Measurements from ENCODE around the gene SHB.
A peak's percentile ranks its signal among the peaks of the same experiment; 100 is the strongest.

Gene SHB

GRCh38 chr9:37986001-37986400 lies 83.0 kb downstream of the SHB start:
- no peak for DNase-seq
- in situ Hi-C loops (cut with HindIII; ENCODE audit: low pct_ligation_motif_present, low pct_unique_long_range_greater_than_20kb, low sequenced_read_pairs) = no loop called here

- no peak for DNase-seq
Observed at GRCh38 chr9:37984672-37985611, 84.1 kb downstream of the SHB start.

GRCh38 chr9:37984278-37984671 lies 84.8 kb downstream of the SHB start:
- no peak for DNase-seq
- in situ Hi-C loops (cut with HindIII; ENCODE audit: low pct_ligation_motif_present, low pct_unique_long_range_greater_than_20kb, low sequenced_read_pairs) = no loop called here

More at GRCh38 chr9:37984672-37985611, 84.1 kb downstream of the SHB start:
- in situ Hi-C loops (cut with HindIII; ENCODE audit: low pct_ligation_motif_present, low pct_unique_long_range_greater_than_20kb, low sequenced_read_pairs) = no loop called here

DNA sequence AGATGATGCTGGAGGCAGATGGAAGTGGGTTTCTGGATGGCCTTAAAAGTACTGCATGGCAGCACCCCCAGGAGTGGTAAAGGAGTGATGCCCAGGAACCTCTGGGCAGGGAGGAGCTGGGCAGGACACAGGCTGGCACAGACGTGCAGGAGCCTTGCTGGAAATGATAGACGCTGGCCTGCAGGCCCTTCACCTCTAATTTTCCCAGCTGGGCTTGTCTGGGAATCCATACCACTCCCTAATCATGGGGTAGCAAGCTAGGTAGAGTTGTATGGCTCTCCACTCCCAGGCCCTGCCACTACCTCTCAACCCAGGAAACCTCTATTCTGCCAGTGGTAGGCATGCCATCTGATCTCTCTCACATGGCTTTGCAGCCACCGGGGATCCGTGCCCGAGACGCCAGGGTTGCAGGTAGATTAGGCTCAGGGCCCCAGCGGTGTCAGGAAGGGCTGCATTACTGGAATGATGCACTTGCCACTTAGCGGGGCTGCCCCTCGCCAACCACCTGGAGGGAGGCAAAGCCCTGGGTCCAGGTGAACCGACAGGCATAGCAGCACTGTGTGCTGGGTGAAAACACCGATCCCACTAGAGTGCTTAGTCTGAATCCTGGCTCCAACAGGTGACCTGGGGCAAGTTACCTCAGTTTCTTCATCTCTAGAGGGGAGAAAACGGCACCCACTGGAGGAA lies 85.5 kb downstream of the SHB start:
- in situ Hi-C loops (cut with HindIII; ENCODE audit: low pct_ligation_motif_present, low pct_unique_long_range_greater_than_20kb, low sequenced_read_pairs) = no loop called here
- DNase-seq = no peak

GRCh38 chr9:37979844-37980243 lies 89.2 kb downstream of the SHB start:
- DNase-seq = no peak
- in situ Hi-C loops (cut with HindIII; ENCODE audit: low pct_ligation_motif_present, low pct_unique_long_range_greater_than_20kb, low sequenced_read_pairs) = no loop called here

GRCh38 chr9:37978983-37979382 lies 90.0 kb downstream of the SHB start:
- no peak for DNase-seq
- in situ Hi-C loops (cut with HindIII; ENCODE audit: low pct_ligation_motif_present, low pct_unique_long_range_greater_than_20kb, low sequenced_read_pairs) = no loop called here

DNA sequence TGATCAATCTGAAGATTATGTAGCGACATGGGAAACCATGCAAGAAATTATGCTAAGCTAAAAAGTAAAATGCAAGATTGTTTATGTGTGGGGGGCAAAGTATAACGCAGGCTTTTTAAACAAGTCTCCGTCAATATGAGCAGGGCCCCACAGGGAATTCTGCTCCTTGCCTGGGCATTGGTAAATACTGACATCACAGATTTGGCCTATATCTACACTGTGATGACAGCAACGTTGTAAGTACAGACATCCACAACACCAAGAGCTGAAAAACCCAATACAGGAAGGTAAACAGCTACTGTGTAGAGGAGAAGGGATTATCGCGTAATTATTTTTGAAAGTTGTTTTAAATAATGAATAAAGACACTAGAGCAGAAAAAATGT lies 90.6 kb downstream of the SHB start:
- DNase-seq = no peak
- in situ Hi-C loops (cut with HindIII; ENCODE audit: low pct_ligation_motif_present, low pct_unique_long_range_greater_than_20kb, low sequenced_read_pairs) = no loop called here

DNA sequence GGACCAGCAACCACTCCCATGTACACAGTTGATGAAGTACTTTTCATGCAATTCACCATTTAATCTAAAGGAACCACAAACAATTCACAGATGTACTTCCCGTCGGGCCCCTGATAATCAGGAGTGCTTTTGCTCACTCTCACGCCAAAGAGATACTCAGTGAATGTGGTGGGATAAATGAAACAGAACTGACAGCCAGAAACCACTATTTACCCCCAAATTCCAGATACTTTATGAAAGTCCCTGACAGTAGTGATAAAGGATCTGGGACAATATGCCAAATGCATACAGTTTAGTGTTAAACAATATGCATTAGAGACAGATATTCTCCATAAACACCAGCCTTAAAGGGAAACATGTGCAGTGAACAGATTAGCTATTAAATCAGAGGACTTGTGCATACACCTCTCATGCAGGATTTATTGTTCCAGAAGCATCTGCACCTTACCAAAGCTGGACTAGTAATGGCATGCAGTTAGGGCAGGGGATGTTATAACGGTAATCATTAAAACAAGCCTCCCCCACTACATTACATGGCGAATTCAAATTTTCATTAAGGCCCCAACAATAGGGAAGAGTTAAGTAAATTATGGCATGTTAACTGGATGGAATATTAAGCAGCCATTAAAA lies 91.1 kb downstream of the SHB start:
- no peak for DNase-seq
- in situ Hi-C loops (cut with HindIII; ENCODE audit: low pct_ligation_motif_present, low pct_unique_long_range_greater_than_20kb, low sequenced_read_pairs) = no loop called here

- no peak for DNase-seq
- in situ Hi-C loops (cut with HindIII; ENCODE audit: low pct_ligation_motif_present, low pct_unique_long_range_greater_than_20kb, low sequenced_read_pairs) = no loop called here
Observed at GRCh38 chr9:37976714-37977477, 92.1 kb downstream of the SHB start.

- in situ Hi-C loops (cut with HindIII; ENCODE audit: low pct_ligation_motif_present, low pct_unique_long_range_greater_than_20kb, low sequenced_read_pairs) = no loop called here
- no peak for DNase-seq
Observed at GRCh38 chr9:37975639-37976038, 93.4 kb downstream of the SHB start.

DNA sequence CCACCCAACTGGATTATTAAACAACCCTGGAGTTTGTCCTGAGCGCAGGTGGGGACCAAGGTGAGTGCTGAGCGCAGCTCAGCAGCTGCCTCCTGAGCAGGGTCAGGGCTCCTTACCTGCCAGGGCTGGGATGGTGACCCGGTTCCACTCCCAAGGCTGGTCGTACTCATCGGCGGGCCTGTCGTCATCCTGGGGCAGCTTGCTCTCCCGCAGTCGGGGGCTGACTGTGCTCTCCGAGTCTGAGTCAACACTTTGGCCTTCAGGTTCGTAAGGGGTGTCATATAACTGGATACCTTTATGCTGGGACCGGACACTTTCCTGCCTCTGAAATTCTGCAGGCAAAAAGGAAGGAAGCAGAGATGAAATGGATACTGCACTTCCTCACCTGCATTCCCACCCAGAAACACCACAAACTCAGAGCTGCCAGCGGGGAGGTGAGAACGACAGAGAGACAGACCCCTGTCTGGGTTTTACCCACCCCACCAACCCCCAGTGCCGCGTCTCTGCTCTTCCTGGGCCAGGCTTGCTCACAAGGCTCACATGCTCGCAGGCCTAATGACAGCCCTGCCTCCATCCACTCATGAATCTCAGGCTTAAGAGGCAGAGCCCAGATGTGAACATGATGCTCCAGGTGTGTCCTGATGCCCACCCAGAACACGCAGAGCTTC lies 94.4 kb downstream of the SHB start:
- no peak for DNase-seq
- in situ Hi-C loops (cut with HindIII; ENCODE audit: low pct_ligation_motif_present, low pct_unique_long_range_greater_than_20kb, low sequenced_read_pairs) = no loop called here

DNA sequence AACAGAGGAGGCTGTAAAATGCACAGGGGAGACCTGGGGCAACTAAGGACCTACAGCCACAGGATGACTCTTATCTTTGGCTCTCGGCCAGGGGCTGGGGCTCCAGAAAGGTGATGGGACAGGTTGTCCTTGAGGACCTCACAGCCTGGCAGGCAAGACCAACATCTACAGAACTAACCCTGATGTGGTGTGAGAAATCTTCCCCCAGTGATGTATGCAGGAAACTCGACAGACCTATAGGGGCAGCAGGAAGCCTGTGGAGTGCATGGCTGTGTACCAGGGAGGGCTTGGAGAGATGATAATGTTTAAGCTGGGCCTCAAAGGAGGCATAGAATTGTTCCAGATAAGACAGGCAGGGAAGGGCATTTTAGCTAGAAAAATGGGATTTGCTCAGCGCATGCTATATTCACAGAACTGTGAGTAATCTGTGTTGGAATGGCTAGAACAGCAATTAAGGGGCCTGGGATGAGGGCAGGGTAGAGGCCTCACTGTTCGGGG lies 96.6 kb downstream of the SHB start:
- no peak for DNase-seq
- in situ Hi-C loops (cut with HindIII; ENCODE audit: low pct_ligation_motif_present, low pct_unique_long_range_greater_than_20kb, low sequenced_read_pairs) = no loop called here

DNA sequence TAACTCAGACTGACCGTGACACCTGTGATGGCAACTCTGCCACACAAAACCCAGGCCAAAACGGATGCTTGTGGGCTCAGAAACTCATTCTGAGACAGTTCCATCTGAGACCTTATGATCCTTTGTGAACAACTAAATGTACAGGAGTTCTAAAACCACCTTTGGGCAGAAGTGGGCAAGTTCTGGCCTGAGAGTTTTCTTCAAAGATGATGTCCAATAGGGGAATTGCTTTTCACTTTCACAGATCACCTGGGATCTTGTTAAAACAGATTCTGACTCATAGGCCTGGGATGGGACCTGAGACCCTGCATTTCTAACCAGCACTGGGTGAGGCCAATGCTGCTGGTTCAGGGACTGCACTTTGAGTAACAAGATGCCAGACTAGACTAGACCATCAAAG lies 97.3 kb downstream of the SHB start:
- in situ Hi-C loops (cut with HindIII; ENCODE audit: low pct_ligation_motif_present, low pct_unique_long_range_greater_than_20kb, low sequenced_read_pairs) = no loop called here
- no peak for DNase-seq

DNA sequence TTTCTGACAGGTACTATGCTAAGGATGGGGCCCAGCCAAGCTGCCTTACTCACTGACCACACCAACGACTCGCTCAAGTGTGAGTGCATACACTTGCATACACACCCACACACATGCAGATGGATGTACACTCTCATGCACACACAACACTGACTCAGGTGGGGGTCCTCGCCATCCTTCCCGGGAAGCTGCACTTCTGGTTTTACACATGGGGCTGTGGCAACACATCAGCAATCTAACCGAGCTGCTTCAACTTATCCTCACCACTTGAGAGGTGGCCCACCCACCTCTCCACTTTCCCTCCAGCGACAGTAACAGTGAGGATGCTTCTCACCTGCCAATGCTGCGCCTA lies 97.9 kb downstream of the SHB start:
- in situ Hi-C loops (cut with HindIII; ENCODE audit: low pct_ligation_motif_present, low pct_unique_long_range_greater_than_20kb, low sequenced_read_pairs) = no loop called here
- DNase-seq = no peak

DNA sequence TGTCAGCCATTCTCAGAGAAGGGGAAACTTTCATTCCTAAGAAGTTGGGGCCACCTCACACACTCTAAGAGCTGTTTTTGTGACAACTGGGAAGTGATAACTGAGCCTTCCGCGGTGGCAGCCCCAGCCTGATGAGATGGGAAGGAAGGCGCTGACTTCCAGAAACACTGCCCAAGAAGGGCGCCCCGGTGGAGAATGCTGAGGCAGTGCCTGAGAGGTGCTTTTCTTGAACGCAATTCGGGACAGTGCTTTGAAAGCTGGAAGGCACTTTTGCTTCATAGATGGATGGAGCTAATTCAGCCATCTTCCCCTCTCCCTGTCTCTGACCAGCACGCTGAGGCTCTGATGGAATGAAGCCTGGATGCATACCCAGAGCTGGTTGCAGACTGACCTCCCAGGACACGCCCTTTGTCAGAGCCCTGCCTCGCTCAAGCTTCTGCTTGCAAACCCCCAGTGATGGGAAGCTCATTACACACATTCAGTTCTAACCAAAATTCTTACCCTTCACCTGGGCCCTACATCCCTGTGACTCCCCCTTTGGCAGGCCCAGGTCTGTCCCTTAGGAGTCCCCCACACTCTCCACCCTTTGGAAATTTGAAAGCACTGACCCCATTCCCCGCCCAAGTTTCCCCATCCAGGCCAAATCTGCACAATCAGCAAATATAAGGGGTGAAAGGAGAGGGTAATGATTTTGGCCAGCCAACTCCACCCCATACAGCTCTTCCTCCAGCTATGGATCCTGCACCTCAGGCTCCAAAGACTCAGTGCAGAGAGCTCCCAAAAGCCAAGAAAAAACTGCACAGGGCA lies 98.5 kb downstream of the SHB start:
- no peak for DNase-seq
- in situ Hi-C loops (cut with HindIII; ENCODE audit: low pct_ligation_motif_present, low pct_unique_long_range_greater_than_20kb, low sequenced_read_pairs) = no loop called here

DNA sequence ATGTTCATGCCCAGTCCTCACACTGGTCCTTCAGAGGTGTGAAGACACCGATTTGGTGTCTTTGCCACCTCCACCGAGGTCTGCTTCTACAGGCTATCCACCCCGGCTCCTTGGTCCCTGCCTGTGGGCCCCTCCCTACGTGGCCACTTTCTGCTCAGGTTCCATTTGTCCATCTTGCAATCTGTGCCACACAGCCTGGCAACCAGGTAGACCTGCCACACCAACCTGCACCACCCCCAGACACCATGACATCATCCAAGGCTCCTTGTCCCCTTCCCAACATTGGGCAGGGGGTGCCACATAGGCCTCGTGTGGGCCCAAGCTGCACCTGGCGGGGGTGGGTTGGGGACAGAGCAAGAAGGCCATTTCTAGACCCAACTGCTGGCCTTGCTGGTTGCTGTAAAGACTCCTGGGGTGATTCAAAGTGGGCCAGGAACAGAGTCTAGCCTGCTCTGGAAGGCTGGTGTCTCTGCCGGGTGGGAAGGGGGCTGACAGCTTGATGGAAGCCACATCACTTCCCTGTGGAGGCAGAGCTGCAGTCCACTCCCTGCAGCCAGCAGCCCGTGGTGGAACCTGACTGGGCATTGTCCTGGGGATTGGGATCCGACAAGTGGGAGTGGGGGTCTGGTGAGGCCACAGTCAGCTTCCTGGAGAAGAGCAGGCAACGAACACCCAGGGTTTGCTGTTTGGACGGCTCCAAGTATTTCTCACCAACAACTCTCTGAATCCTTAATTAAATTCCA lies 99.3 kb downstream of the SHB start:
- no peak for DNase-seq
- in situ Hi-C loops (cut with HindIII; ENCODE audit: low pct_ligation_motif_present, low pct_unique_long_range_greater_than_20kb, low sequenced_read_pairs) = no loop called here

- peak; percentile 68 for DNase-seq
- in situ Hi-C loops (cut with HindIII; ENCODE audit: low pct_ligation_motif_present, low pct_unique_long_range_greater_than_20kb, low sequenced_read_pairs) = no loop called here
Observed at GRCh38 chr9:37969130-37969529, 99.9 kb downstream of the SHB start.

Data from ACHN (cell line).